Posterior cingulate gyrus (tissue), 11 donors: Measurements from ENCODE around the gene ANK3.

Source experiments
- DNase-seq, 10 donors: peaks; one replicate each; pipeline versions ENCODE4 v3.0.0 to v3.0.0-alpha.2; 2020 to 2021; ENCODE audit warnings: mixed read lengths in 3 of 10
- intact Hi-C: fragments of 100-400 bp; cut with DNase I; formaldehyde crosslinking; loops from one replicate; pipeline ENCODE4 v1.15.1; 2023

The ANK3 gene

DNA sequence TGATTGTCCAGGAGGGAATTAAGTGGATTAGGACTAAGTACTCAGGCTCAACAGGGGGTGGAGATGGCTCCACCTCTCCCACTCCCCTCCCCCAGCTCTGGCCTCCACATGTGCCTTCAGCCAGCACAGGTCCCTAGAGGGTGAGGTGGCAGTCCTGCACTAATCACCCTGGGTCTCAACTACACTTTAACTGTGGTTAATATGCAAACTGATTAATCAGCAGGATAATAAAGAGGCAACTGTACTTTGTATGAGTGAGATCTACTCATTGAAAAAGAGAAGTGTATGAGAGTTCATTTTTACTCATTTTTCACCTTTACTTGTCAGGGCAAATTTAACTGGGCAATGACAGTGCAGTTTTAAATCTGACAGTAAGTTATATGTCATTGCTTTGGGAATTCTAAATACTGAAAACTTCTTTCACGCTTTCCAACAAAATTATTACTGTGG, 259.5 kb downstream of the ANK3 start:
- intact Hi-C loops = no loop called here
- no peak for DNase-seq

DNA sequence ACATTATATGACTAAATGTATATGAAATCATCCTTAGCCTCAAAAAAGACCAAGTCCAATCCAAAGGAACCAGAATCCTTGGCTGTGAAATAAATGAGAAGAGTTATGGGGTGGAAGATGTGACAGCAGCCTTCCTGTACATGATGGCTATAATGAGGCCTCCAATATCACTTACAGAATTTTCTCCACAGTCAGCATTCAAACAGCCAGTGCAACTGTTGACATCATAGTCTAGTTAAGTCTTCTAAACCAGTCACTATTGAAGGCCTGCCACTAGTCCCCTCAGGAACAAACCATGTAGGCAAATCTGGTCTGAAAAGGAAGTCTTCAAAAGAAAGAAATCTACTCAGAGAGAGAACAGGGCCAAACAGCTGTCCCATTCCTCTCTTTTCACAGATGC, 263.8 kb downstream of the ANK3 start:
- intact Hi-C loops = no loop called here
- DNase-seq = no peak

DNA sequence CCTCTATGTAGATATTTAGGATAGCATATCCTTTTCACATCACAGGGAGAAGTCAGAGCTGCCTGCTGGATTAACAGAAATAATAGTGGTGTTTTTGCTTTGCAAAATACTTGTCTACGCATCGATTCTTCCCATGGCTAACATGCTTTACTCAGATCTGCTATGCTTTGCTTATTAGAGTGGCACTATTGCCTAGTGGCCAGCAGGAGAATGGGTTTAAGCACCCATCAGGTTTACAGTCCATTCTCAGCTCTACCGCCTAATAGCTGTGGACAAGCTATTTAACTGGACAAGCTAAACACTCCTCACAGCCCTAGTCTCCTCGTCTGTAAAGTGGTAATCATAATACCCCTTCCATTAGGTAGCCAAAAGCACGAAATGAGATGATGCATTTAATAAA, 265.1 kb downstream of the ANK3 start:
- intact Hi-C loops = no loop called here
- DNase-seq = no peak

DNA sequence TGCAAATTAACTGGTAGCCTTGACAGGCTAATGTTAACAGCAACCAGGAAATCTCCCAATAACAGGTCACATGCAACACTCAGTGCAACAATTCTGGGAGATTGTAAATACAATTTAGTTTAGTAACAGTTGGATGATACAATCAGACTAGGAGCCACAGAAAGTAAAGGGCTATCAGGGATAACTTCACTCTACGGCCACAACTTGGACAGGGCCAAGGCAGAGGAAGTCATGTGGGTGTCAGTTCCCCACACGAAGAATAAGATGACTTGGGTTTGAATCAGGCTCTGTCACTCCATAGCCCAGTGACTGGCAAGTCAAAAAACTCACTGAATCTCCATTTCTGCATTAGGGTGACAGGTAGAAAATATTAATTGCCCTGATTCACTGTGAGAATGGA, 266.0 kb downstream of the ANK3 start:
- intact Hi-C loops = no loop called here
- no peak for DNase-seq

DNA sequence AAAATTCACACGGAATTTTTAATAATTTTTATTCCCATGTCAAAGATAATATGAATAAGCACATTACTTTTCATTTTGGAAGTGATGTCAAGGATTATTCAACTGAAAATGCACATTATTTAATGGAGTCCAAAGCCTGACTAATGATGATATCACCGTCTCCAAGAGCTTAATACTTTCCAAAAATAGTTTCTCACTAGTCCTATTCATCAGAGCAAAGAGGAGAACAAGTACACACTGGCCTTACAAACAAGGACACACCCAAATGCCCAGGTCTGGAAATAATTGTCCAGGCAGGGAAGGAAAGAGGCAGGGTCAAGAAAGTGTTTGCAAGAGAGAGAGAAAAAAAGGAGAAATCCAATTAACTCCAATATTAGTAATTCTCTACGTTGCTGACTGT, 266.5 kb downstream of the ANK3 start:
- intact Hi-C loops = no loop called here
- DNase-seq = no peak

DNA sequence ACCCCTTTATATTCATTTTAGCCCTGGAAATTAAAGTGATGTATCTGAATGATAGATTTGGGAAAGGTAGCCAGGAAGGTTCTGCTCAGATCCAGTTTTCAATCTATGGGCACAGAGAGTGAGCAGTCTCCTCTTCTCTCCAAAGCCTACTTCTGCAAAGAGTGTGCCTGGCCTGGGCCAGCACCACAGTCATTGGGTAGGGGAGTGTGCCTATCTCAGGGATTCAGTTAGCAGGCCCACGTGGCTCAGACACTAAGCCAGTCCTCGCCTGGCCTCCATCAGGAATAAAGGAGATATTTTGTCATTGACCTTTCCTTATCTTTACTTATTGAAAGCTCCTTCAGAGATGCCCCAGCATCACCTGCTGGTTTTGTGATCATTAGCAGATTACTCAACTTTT, 267.5 kb downstream of the ANK3 start:
- intact Hi-C loops = no loop called here
- no peak for DNase-seq

DNA sequence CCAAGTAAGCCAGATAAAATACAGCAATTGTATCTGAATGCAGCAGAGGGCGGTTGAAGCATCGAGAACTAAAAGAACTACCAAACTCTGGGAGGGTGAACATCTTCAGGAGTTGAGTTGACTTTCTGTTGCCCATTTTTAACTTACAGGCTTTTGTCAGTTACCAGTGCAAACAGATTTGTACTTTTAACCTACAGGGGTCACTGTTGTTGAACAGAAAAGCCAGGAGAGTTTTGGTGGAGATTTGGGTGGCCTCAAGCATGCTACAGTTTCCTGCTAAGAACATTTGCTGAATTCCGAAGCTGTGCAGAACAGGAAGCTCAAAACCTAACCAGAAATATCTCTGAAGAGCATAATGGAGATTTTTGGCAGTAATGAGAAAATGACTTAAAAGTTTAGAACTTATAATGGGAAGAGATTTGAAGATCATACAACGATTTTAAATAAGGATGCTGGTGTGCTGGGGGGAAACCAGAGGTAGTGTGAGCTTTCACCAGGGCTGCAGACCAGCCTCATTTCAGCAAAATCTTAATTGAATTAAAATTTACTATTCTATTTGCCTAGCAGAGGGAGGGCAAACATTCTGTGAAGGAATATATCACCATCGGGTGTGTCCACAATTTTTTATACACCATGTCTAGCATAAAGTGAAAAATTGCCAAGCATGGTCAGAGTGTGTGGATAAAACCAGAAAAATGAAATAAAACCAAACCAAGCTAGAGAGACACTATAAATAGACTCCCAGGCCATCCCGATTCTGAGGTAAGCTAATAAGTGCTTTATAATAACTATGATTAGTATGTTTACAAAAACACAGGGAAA, 274.7 kb downstream of the ANK3 start:
- intact Hi-C loops = loop anchor here (5.0 kb wide), 2 partner anchors 92 to 317 kb away; no protein-coding TSS in a partner anchor
- DNase-seq = no peak

DNA sequence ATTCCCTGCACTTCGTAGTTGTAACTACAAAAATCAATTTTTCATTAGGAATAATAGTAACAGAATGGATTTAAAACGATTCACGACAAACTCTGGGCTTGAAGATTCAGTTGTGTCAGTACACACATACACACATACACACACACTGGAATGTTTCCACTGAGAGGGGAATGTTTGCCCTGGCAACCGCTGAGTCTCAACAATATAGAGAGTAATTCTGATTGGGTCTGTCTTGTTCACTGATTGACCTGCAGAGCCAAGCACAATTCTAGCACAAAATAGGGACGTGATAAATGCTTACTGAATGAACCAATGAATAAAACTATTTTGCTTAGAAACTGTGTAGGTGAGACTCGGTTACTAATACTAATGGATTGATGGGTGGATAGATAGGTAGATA, 278.9 kb downstream of the ANK3 start:
- intact Hi-C loops = no loop called here
- DNase-seq = no peak

DNA sequence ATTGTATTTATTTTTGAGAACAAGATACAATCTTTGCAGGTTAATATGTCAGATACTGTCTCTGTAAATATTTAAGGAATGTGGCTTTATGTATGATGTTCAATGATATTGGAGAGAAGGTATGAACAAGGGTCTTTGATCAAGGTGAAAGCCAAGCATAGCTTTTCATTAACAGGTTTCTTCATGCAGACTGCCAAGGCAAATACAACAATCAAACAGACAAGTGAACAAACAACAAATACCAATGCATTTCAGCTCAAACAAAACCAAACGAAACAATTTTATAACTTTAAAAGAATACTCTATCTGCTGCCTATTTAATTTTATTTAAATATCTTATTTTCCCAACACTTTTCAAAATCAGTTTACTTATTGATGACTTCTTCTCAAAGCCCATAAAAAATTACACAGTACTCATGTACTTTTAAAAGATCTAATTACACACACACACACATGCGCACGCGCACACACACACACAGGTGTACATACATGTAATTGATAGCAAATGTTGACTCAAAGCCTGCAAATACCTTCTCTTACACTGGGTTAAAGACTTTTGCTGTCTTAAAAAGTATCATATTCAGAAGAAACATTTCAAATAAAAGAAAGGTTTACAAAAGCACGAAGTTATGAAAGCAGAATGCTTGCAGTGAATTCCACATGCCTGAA, 282.2 kb downstream of the ANK3 start:
- no peak for DNase-seq
- intact Hi-C loops = loop anchor here (10.0 kb wide), 1 partner anchor 537 kb away; no protein-coding TSS in a partner anchor

DNA sequence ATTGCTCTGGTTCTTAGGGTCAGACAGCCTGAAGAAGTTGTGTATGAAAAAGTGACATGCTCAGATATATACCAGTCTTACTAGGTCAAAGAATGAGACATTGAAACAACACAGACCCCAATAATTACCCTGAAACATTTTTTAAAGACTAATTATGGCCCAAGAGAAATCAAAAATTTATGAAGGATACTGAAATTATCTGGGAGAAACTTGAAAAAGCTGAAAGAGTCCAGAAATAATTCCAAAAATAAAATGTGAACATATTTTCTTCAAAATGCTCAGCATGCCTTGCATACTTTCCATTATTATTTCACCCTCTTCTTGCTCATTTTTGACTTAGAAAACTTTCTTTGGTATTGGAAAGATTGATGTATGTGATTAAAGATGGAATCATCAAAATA, 284.4 kb downstream of the ANK3 start:
- no peak for DNase-seq
- intact Hi-C loops = loop anchor here (10.0 kb wide), 1 partner anchor 540 kb away; no protein-coding TSS in a partner anchor

DNA sequence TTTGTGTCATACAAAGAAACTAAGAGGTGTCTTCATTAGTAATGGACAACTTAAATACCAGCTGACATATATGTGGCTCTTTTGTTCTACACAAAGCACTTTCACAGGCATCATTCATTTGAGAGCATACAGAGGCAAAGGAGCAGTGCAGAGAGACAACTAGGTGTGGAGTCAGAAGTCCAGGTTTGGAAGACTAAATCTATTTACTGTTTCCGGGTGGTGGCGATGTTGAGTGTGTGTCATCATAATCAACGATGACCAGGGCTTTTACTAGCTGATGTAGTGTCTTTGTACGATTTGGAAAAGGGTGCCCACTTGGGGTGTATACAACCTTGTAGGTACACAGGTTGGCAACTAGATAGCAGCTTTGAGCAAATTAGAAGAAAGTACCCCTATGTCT, 287.9 kb downstream of the ANK3 start:
- DNase-seq = no peak
- intact Hi-C loops = loop anchor here (2.0 to 10.0 kb wide), 2 partner anchors 109 to 543 kb away; no protein-coding TSS in a partner anchor

DNA sequence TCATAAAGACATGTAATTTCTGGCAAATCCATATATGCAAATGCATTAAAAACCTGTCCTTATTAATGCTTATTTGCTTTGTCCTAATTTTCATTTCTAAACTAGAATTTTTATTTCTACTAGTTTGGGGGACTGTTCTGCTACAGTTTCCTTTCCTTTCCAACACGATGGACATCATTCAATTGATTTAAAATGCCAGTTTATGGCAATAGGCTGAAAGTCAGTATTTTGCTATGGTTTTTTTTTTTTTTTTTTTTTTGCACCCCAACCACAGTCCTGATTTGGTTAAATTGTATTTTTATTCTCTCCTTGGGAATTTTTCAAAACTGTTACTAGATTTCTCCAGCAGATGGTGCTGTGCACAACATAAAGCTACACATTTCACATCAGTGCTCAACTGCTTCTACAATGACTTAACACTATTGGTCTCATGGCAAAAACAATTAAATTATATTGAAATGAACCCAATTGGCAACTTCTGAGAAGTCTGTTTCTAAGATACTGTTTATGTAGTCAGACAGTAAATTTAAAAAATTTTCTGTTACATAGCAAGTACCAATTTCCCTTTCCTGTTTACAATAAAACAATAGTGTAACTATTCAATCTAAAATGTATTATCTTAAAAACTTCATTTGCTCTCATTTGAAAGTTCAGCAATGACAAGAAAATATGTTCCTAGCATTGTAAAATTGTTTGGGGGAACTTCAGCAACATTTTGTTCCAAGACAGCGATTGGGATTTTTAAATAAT, 289.5 kb downstream of the ANK3 start:
- intact Hi-C loops = loop anchor here (2.0 to 10.0 kb wide), 3 partner anchors 111 to 545 kb away; no protein-coding TSS in a partner anchor
- no peak for DNase-seq

DNA sequence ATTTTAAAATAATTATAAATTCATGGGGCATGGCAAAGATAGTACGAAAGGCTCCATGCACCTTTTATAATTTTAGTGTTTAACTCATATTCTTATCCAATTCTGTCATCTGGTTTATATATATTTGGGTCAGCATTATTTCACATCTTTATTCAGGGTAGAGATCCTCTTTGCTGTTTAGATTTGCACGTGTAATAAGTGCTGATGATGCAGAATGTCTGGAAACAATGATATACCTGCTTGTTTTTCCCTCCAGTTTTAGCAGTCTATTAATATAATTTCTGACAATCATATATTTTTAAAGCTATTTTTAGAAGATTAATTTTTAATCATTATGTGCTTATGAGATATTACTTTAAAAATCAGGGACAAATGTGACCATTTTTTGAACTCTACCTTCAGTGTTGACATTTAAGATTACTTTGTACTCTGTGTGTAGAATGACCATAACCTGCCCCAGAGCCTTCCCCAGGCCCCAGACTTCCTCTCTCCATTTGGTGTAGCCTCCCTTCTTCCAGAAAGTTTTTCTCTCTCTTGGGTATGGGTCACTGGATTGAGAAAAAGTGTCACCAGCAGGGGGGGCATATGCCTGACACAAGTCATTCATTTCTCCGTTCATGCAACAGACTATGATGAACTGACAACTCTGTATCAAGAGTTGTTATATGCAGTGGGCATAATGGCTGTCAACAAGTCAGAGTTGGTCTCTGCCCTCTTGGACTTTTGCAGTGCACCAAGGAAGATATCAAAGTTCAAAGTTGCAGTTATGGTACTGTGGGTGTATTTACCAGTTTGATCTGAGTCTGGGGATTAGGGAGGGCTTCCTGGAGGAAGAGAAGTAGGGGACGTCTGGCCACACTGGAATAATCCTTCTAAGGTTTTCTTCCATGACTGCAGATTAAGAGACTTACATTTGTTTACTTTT, 290.7 kb downstream of the ANK3 start:
- DNase-seq = no peak
- intact Hi-C loops = loop anchor here (2.0 kb wide), 1 partner anchor 332 kb away; no protein-coding TSS in a partner anchor

DNA sequence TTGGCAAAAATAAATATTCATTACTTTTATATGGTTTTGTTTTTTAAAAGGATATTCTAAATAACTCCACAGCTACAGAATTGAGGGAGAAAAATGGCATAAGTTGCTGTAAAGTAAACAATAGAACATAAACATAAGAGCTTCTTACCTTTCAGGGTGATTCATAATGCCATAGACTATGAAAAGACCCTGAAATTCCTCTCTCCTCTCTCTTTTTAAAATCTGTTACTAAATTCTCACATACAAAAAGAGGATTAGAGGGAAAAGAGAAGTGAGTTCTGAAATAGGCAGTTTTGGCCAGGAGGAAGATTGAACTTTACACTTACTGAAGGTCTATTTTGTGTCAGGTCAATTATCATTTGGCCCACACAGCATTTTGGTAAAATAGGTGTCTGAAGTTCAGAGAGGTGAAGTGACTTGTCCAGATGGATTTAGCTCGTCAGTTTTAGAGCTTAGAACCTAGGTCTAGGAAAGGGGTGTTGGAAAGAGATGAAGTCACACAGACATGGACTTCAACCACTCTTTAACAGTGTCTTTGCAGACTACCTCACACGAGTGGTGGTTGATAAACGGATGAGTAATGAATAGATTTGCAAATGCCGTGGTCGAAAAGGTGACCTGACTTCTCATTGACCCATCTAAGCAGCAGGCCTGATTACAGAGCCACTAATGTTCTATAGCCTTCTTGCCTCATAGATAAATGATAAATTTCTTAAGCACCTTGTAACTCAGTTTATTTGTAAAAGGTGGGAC, 292.7 kb downstream of the ANK3 start:
- intact Hi-C loops = no loop called here

DNA sequence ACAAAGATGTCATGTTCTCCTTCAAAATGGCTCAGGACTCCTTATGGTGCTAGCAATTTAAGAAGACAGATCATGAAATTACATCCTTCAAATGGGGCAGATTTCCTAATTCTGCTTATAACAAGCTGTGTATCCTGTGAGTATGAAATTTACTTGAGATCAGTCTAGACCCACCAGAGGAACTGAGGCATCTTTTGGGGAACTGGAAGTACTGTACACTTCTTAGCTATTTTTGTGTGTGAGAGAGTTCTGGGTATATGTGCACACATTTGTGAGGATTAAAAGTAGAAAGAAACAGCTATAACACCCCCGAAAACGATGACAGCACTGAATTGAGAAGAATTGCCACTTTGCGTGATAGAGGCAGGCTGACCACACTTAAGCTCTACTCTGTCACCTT, 296.4 kb downstream of the ANK3 start:
- intact Hi-C loops = no loop called here
- DNase-seq = no peak

More for the DNA sequence above, 292.7 kb downstream of the ANK3 start:
- no peak for DNase-seq

DNA sequence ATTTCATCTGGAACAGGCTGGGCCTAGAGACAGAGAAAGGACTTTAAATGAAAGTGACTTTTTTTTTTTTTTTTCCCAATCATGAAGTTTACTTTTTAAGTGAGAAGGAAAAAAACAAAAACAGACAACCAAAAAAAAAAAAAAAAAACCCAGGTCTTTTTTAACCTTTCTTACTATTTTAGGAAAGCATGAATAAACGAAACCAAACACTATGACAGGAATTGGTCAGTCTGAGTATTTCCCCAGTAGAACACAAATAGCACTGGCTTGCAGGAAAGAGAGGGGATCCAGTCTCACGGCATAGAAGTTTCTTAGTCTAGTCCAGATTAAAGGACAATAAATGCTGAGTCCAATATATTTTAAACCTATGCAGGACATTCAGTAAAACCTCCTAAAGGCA, 302.8 kb downstream of the ANK3 start:
- DNase-seq = no peak
- intact Hi-C loops = no loop called here

DNA sequence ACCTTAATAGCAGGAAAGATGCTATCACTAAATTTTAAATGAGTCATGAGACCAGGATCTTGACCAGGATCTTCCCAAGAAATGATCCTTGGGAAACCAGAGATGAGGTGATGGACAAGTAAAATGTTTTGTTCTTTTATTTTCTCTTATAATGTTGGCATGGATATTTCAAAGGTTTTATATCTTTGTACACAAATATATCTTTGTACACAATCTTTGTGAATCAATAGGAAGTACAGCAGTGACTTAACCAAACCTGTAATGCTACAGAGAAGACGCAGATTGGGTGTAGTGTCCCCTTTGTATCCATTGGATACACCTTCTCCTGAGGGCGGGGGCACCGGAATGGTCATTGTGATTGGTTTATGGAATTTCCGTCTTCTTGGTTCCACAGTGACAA, 303.3 kb downstream of the ANK3 start:
- DNase-seq = no peak
- intact Hi-C loops = no loop called here

DNA sequence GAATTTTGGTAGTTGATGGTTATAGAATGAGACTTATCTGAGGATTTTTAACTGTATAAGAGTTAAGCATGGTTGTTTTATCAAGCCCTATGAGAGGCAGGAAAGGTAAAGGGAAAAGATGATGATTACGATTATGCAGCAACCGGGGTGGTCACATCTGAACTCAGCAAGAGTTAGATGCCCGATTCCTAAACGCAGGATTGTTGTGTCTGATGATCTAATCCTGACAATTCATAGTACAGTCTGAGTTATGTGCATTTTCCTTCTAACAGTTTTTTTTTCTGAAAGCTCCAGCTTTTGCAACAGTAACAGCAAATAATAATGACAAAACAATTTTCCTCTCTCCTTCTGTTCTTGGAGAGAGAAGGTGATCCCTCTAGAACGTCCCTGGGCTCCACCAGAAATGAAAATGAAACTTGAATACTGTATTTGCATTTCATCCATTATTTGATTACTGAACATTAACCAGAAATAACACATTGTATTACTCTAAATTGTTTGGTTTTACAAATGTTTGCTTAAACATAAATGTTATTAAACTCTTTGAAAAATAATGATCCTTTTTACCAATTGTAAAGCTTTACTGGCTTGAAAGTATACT, 306.8 kb downstream of the ANK3 start:
- no peak for DNase-seq
- intact Hi-C loops = no loop called here

DNA sequence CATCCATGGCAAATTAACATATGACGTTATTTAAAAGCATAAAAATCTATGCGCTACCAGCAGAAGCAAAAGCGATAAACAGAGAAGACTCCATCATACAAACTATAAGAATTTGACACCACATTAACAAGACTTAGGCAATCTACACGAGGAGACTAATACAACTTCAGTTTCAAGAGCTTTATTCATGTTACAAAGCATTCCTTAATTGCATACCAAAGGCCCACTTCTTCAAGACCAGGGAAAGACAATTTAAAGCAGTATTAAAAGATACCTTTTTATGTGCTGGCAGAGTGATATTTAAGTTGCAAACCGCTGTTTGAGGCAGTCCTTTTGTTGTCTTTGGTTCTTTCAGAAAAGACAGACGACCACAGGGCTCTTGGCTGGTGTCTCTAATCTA, 307.3 kb downstream of the ANK3 start:
- intact Hi-C loops = no loop called here
- no peak for DNase-seq
